Left renal cortex interstitium (tissue), 4 donors: ENCODE data around the gene SHB. TPM values are rescaled to one million over a fixed set of nuclear protein-coding genes. Genes with fewer than 3 reads are reported as not detected.
"Not testable (repeated sequence)": the region's sequence is repeated elsewhere in the genome, so short reads cannot be mapped to it uniquely, and the experiment has no call there.

Source experiments
- DNase-seq, 4 donors: peaks; one replicate each; pipeline ENCODE4 v3.0.0-alpha.2; 2013; ENCODE audit warnings: low read depth in 4 of 4, low spot score in 2 of 4, missing footprints in 1 of 4
- polyA plus RNA-seq, 4 donors: library from polyadenylated mRNA; unstranded; fragments of 120-200 nt; gene quantifications; one replicate each; pipeline ENCODE4 v1.2.1, GENCODE V29; 2013; ENCODE audit not compliant: insufficient read length in 4 of 4

The SHB gene
- polyA plus RNA-seq, 4 donors: 15.8 to 19.1 (median 18.5) TPM

- DNase-seq: not testable (repeated sequence)
Observed at GRCh38 chr9:38045939-38046338, 23.1 kb downstream of the SHB start.

- DNase-seq: no peak
Observed at GRCh38 chr9:38044706-38045105, 24.3 kb downstream of the SHB start.

GRCh38 chr9:38043931-38044623 is 24.9 kb downstream of the SHB start:
- no peak for DNase-seq

- DNase-seq: no peak
Observed at GRCh38 chr9:38042626-38043357, 26.2 kb downstream of the SHB start.

- DNase-seq: no peak
Observed at GRCh38 chr9:38041564-38042243, 27.3 kb downstream of the SHB start.

- DNase-seq: no peak
Observed at GRCh38 chr9:38039907-38040682, 28.9 kb downstream of the SHB start.

GRCh38 chr9:38039090-38039906 is 29.7 kb downstream of the SHB start:
- no peak for DNase-seq

- no peak for DNase-seq
Observed at GRCh38 chr9:38038307-38039089, 30.5 kb downstream of the SHB start.

- no peak for DNase-seq
Observed at GRCh38 chr9:38037981-38038306, 31.1 kb downstream of the SHB start.

GRCh38 chr9:38036359-38037084 is 32.5 kb downstream of the SHB start:
- no peak for DNase-seq

GRCh38 chr9:38035873-38036272 is 33.2 kb downstream of the SHB start:
- DNase-seq: no peak

- no peak for DNase-seq
Observed at GRCh38 chr9:38033941-38034340, 35.1 kb downstream of the SHB start.

GRCh38 chr9:38032266-38033110 is 36.5 kb downstream of the SHB start:
- DNase-seq: no peak

- DNase-seq: no peak
Observed at GRCh38 chr9:38031594-38031993, 37.4 kb downstream of the SHB start.

- DNase-seq: no peak
Observed at GRCh38 chr9:38030658-38031057, 38.4 kb downstream of the SHB start.

GRCh38 chr9:38029915-38030638 is 39.0 kb downstream of the SHB start:
- no peak for DNase-seq

GRCh38 chr9:38027714-38028113 is 41.3 kb downstream of the SHB start:
- DNase-seq: no peak
